CD4-positive, alpha-beta memory T cell (primary cell): ENCODE data around the gene GID4. TPM values are rescaled to one million over a fixed set of nuclear protein-coding genes. Genes with fewer than 3 reads are reported as not detected.
A peak's percentile ranks its signal among the peaks of the same experiment; 100 is the strongest.

Experiments
- CTCF ChIA-PET: fragments of 350-600 bp; sonication (Branson Sonifier 250); formaldehyde crosslinking; loops from one replicate; lab custom pipeline; 2021; ENCODE audit warnings: inconsistent platforms; ENCODE audit not compliant: partially characterized antibody; lab: Charles Lee
- POLR2A ChIA-PET: fragments of 350-600 bp; sonication (Branson Sonifier 250); formaldehyde crosslinking; loops from one replicate; lab custom pipeline; 2021; ENCODE audit not compliant: partially characterized antibody; lab: Charles Lee
- DNase-seq, 5 donors: peaks; one replicate each; pipeline versions ENCODE4 v3.0.0 to v3.0.0-alpha.2; 2020 to 2022; ENCODE audit warnings: mixed read lengths in 1 of 5
- H3K27ac ChIP-seq: one replicate; pipeline ENCODE4 v1.7.0; 2013; ENCODE audit warnings: low read depth, low read length
- H3K27me3 ChIP-seq: 2 replicates; pipeline ENCODE4 v1.7.0; 2013; ENCODE audit warnings: mild to moderate bottlenecking, low read length, moderate library complexity; ENCODE audit not compliant: insufficient read depth
- H3K36me3 ChIP-seq: 2 replicates; pipeline ENCODE4 v1.7.0; 2013; ENCODE audit warnings: mild to moderate bottlenecking, low read length, moderate library complexity; ENCODE audit not compliant: insufficient read depth
- H3K4me1 ChIP-seq: 2 replicates; pipeline ENCODE4 v1.7.0; 2013; ENCODE audit warnings: mild to moderate bottlenecking, low read length, moderate library complexity; ENCODE audit not compliant: insufficient read depth
- H3K4me3 ChIP-seq, 2 donors: one replicate each; pipeline ENCODE4 v1.7.0; 2013; ENCODE audit warnings: low read length in 2 of 2, mild to moderate bottlenecking in 1 of 2
- H3K9me3 ChIP-seq, 2 donors: one replicate each; pipeline ENCODE4 v1.7.0; 2013; ENCODE audit warnings: low read length in 2 of 2, control low read depth in 1 of 2; ENCODE audit not compliant: control insufficient read depth in 1 of 2
- H3K27ac Mint-ChIP-seq, 7 donors: one replicate each; pipeline ENCODE4 v1.8.0; 2020 to 2021; ENCODE audit warnings: mixed read lengths in 7 of 7, mild to moderate bottlenecking in 6 of 7, inconsistent platforms in 3 of 7, moderate library complexity in 3 of 7
- H3K27me3 Mint-ChIP-seq, 2 donors: one replicate each; pipeline ENCODE4 v1.8.0; 2020 to 2021; ENCODE audit warnings: mixed read lengths in 2 of 2
- H3K36me3 Mint-ChIP-seq, 2 donors: one replicate each; pipeline ENCODE4 v1.8.0; 2020 to 2021; ENCODE audit warnings: mixed read lengths in 2 of 2, inconsistent platforms in 1 of 2, mild to moderate bottlenecking in 1 of 2
- H3K4me1 Mint-ChIP-seq, 4 donors: one replicate each; pipeline ENCODE4 v1.8.0; 2020 to 2021; ENCODE audit warnings: mixed read lengths in 4 of 4, mild to moderate bottlenecking in 1 of 4
- H3K4me3 Mint-ChIP-seq, 8 donors: one replicate each; pipeline ENCODE4 v1.8.0; 2020 to 2021; ENCODE audit warnings: mixed read lengths in 8 of 8, mild to moderate bottlenecking in 7 of 8, moderate library complexity in 6 of 8, inconsistent platforms in 3 of 8
- H3K9me3 Mint-ChIP-seq, 8 donors: one replicate each; pipeline ENCODE4 v1.8.0; 2020 to 2021; ENCODE audit warnings: mixed read lengths in 8 of 8, mild to moderate bottlenecking in 5 of 8, inconsistent platforms in 3 of 8, moderate library complexity in 1 of 8
- intact Hi-C: fragments of 100-400 bp; cut with micrococcal nuclease; formaldehyde crosslinking; loops from one replicate; pipeline ENCODE4 v1.15.1; 2023
- polyA plus RNA-seq, 2 donors: library from polyadenylated mRNA; unstranded; fragments of 300-500 nt; fragmentation: Illumina TruSeq; gene quantifications; one replicate each; pipeline ENCODE4 v1.2.3, GENCODE V29; 2021
- total RNA-seq, 2 experiments: library from RNA; stranded (reverse); gene quantifications; one replicate each; pipeline ENCODE4 v1.2.3, GENCODE V29; 2021

Gene GID4
- total and polyA plus RNA-seq, 4 experiments from 2014 or later: 6.5 to 13.1 (median 9.8) TPM

- POLR2A ChIA-PET: no interaction called here
- Mint-ChIP-seq H3K4me1 (peaks cover 23 to 45% (median 33%) of the 10 kb centered on the region in 4 donors), H3K27me3 (no peaks in the 10 kb centered on the region), H3K36me3 (peaks cover 6 to 11% of the 10 kb centered on the region in 2 donors), H3K4me3 (no peak overlapping the region), H3K27ac (no peak overlapping the region), H3K9me3 (peaks cover 0 to 1% (median 0%) of the 10 kb centered on the region in 8 donors)
- Histone ChIP-seq H3K9me3 (no peaks in the 10 kb centered on the region), H3K27me3 (no peaks in the 10 kb centered on the region), H3K36me3 (no peaks in the 10 kb centered on the region), H3K4me1 (peaks cover 12% of the 10 kb centered on the region), H3K27ac (no peak overlapping the region), H3K4me3 (no peak overlapping the region)
- CTCF ChIA-PET: interaction anchor here (1.3 kb wide), 1 partner anchor 10 kb away, joined by 8 read pairs; no protein-coding TSS in a partner anchor
- DNase-seq: no peak
- intact Hi-C loops: no loop called here
These were observed 4.3 kb downstream of the GID4 start for GRCh38 chr17:18043491-18043890.

- no peaks in the 10 kb centered on the region for H3K9me3 ChIP-seq
- no peak for DNase-seq
- no peak overlapping the region for H3K4me3 ChIP-seq
- H3K36me3 ChIP-seq: no peaks in the 10 kb centered on the region
- Mint-ChIP-seq H3K9me3 (no peaks in the 10 kb centered on the region), H3K4me3 (no peak overlapping the region), H3K27ac (peak overlapping the region in 1 of 7 donors; percentile 74), H3K27me3 (no peaks in the 10 kb centered on the region), H3K36me3 (peaks cover 6 to 8% of the 10 kb centered on the region in 2 donors), H3K4me1 (peaks cover 17 to 35% (median 26%) of the 10 kb centered on the region in 4 donors)
- H3K27ac ChIP-seq: no peak overlapping the region
- POLR2A ChIA-PET: no interaction called here
- CTCF ChIA-PET: no interaction called here
- no peaks in the 10 kb centered on the region for H3K27me3 ChIP-seq
- H3K4me1 ChIP-seq: peaks cover 10% of the 10 kb centered on the region
- intact Hi-C loops: no loop called here
These were observed 5.4 kb downstream of the GID4 start for GRCh38 chr17:18044609-18045008.

- H3K4me3 Mint-ChIP-seq: no peak overlapping the region
- H3K27me3 Mint-ChIP-seq: no peaks in the 10 kb centered on the region
- Histone ChIP-seq H3K27ac (no peak overlapping the region), H3K9me3 (no peaks in the 10 kb centered on the region), H3K4me1 (peaks cover under 1% of the 10 kb centered on the region), H3K4me3 (no peak overlapping the region), H3K27me3 (no peaks in the 10 kb centered on the region), H3K36me3 (no peaks in the 10 kb centered on the region)
- peaks cover 12 to 26% (median 18%) of the 10 kb centered on the region in 4 donors for H3K4me1 Mint-ChIP-seq
- intact Hi-C loops: no loop called here
- DNase-seq: no peak
- peaks cover 6 to 8% of the 10 kb centered on the region in 2 donors for H3K36me3 Mint-ChIP-seq
- POLR2A ChIA-PET: no interaction called here
- no peaks in the 10 kb centered on the region for H3K9me3 Mint-ChIP-seq
- CTCF ChIA-PET: no interaction called here
- no peak overlapping the region for H3K27ac Mint-ChIP-seq
These were observed 6.6 kb downstream of the GID4 start for GRCh38 chr17:18045691-18046350.

GRCh38 chr17:18055597-18055996, 16.4 kb downstream of the GID4 start:
- no peaks in the 10 kb centered on the region for H3K9me3 Mint-ChIP-seq
- H3K27me3 Mint-ChIP-seq: no peaks in the 10 kb centered on the region
- CTCF ChIA-PET: no interaction called here
- H3K9me3 ChIP-seq: no peaks in the 10 kb centered on the region
- H3K4me3 ChIP-seq: no peak overlapping the region
- no peaks in the 10 kb centered on the region for H3K4me1 Mint-ChIP-seq
- no peak overlapping the region for H3K4me3 Mint-ChIP-seq
- intact Hi-C loops: no loop called here
- no peaks in the 10 kb centered on the region for H3K4me1 ChIP-seq
- H3K36me3 Mint-ChIP-seq: peaks cover 29 to 47% of the 10 kb centered on the region in 2 donors
- peaks cover 28% of the 10 kb centered on the region for H3K36me3 ChIP-seq
- H3K27ac Mint-ChIP-seq: peak overlapping the region in 1 of 7 donors; percentile 77
- no peaks in the 10 kb centered on the region for H3K27me3 ChIP-seq
- no peak for DNase-seq
- POLR2A ChIA-PET: no interaction called here
- H3K27ac ChIP-seq: no peak overlapping the region

GRCh38 chr17:18056214-18056613, 17.0 kb downstream of the GID4 start:
- no peak overlapping the region for H3K4me3 ChIP-seq
- H3K36me3 Mint-ChIP-seq: peaks cover 29 to 50% of the 10 kb centered on the region in 2 donors

GRCh38 chr17:18059283-18059682, 20.1 kb downstream of the GID4 start:
- Mint-ChIP-seq H3K27me3 (no peaks in the 10 kb centered on the region), H3K27ac (no peak overlapping the region), H3K36me3 (peaks cover 37 to 62% of the 10 kb centered on the region in 2 donors), H3K9me3 (no peaks in the 10 kb centered on the region), H3K4me3 (peak overlapping the region in 1 of 8 donors; percentile 4), H3K4me1 (no peaks in the 10 kb centered on the region)
- Histone ChIP-seq H3K9me3 (no peaks in the 10 kb centered on the region), H3K27ac (no peak overlapping the region), H3K4me1 (no peaks in the 10 kb centered on the region), H3K36me3 (peaks cover 37% of the 10 kb centered on the region), H3K27me3 (no peaks in the 10 kb centered on the region), H3K4me3 (no peak overlapping the region)
- POLR2A ChIA-PET: no interaction called here
- no peak for DNase-seq
- intact Hi-C loops: no loop called here
- CTCF ChIA-PET: no interaction called here

More at GRCh38 chr17:18056214-18056613, 17.0 kb downstream of the GID4 start:
- H3K9me3 ChIP-seq: no peaks in the 10 kb centered on the region
- no peaks in the 10 kb centered on the region for H3K9me3 Mint-ChIP-seq
- H3K4me3 Mint-ChIP-seq: no peak overlapping the region
- H3K4me1 Mint-ChIP-seq: no peaks in the 10 kb centered on the region
- no peaks in the 10 kb centered on the region for H3K27me3 Mint-ChIP-seq
- intact Hi-C loops: no loop called here
- no peaks in the 10 kb centered on the region for H3K27me3 ChIP-seq
- ChIA-PET POLR2A (no interaction called here), CTCF (no interaction called here)
- no peaks in the 10 kb centered on the region for H3K4me1 ChIP-seq
- H3K27ac ChIP-seq: no peak overlapping the region
- H3K27ac Mint-ChIP-seq: no peak overlapping the region
- DNase-seq: no peak
- H3K36me3 ChIP-seq: peaks cover 31% of the 10 kb centered on the region

- Mint-ChIP-seq H3K4me1 (peaks cover 0 to 1% (median 0%) of the 10 kb centered on the region in 4 donors), H3K4me3 (no peak overlapping the region), H3K27me3 (no peaks in the 10 kb centered on the region), H3K9me3 (peaks cover 0 to 1% (median 0%) of the 10 kb centered on the region in 8 donors), H3K36me3 (peaks cover 32 to 45% of the 10 kb centered on the region in 2 donors), H3K27ac (no peak overlapping the region)
- intact Hi-C loops: no loop called here
- DNase-seq: no peak
- no peak overlapping the region for H3K4me3 ChIP-seq
- peaks cover 26% of the 10 kb centered on the region for H3K36me3 ChIP-seq
- H3K9me3 ChIP-seq: no peaks in the 10 kb centered on the region
- CTCF ChIA-PET: no interaction called here
- no peaks in the 10 kb centered on the region for H3K27me3 ChIP-seq
- H3K27ac ChIP-seq: no peak overlapping the region
- POLR2A ChIA-PET: no interaction called here
- H3K4me1 ChIP-seq: no peaks in the 10 kb centered on the region
These were observed 24.8 kb downstream of the GID4 start for GRCh38 chr17:18064053-18064452.
